SK-N-MC (cell line): ENCODE results near the gene ZFHX2.

Experiments used
- FOXP2 ChIP-seq: optimal IDR thresholded peaks from 2 replicates; pipeline ENCODE3; 2011; ENCODE audit warnings: mild to moderate bottlenecking, moderate library complexity; ENCODE audit not compliant: insufficient read depth; ENCODE audit errors: extremely low read length, control extremely low read depth
- POLR2AphosphoS5 ChIP-seq: IDR thresholded peaks from 2 replicates; pipeline ENCODE4 v1.6.1; 2012; ENCODE audit warnings: mild to moderate bottlenecking, low read depth, low read length, borderline replicate concordance

DNA sequence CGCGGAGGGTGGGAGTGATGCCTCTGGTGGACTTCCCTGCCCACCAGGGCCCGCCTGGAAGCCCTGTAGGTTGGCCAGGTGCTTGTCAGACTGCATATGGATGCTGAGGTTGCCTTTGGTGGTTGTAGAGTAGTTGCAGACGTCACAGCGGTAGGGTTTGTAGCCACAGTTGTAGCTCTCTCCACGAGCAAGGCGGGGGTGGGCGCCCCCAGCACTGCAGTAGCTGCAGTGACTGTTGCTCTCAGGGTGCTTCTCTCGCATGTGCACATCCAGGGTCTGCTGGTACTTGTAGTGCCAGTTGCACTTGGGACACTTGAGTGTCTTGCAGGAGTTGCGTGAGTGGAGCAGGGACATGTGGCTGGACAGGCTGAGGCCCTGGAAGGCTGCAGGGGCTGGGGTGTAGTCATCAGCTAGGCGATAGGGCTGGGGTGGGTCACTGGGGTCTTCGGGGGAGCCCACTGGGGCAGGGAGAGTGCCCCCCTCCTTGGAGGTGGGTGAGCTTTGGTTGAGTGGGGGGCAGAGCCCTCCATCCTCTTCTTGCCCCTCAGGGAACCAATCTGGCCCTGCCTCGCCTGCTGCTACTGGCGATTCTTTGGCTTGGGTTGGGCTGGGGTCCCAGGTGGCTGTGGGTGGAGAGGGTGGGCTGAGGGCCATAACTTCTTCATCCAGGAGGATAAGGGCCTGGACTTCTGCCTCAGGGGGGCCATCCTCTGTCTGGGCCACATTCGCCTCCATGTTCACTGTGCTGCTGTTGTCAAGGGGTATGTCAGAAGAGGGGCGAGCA lies 17.7 kb downstream of the ZFHX2 start:
- TF ChIP-seq FOXP2 = no peak
- TF ChIP-seq POLR2AphosphoS5 = no peak
